ENCODE data around the gene PRELID2. TPM values are rescaled to one million over a fixed set of nuclear protein-coding genes. Genes with fewer than 3 reads are reported as not detected.
"Not testable (repeated sequence)": the region's sequence is repeated elsewhere in the genome, so short reads cannot be mapped to it uniquely, and the experiment has no call there.

Gene PRELID2
- total RNA-seq, 2 donors from 2014 or later = 21.1 to 23.1 TPM

DNA sequence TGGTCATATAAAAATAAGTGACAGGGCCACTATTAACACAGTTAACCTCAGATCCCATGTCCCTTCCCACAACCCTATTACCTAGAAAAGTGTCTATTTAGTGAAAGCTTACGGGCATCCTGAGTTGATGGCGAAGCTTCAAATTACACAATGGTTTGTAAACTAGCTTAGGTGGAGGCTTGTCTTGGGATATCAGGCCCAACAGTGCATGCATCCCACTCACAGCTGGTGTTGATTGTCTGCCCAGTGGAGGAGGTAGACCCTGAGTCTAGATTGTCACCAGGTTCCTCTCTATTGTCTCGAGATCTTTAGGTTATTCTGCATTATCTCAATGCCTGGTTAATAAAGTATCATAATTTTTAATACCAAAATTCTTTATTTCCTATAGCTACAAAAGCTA lies 30.4 kb downstream of the PRELID2 start:
- intact Hi-C loops (cut with DNase I) = loop anchor here in 1 of 2 donors (10.0 kb wide), 1 partner anchor 100 kb away; no protein-coding TSS in a partner anchor
- ATAC-seq (no peak), DNase-seq (no peak)

DNA sequence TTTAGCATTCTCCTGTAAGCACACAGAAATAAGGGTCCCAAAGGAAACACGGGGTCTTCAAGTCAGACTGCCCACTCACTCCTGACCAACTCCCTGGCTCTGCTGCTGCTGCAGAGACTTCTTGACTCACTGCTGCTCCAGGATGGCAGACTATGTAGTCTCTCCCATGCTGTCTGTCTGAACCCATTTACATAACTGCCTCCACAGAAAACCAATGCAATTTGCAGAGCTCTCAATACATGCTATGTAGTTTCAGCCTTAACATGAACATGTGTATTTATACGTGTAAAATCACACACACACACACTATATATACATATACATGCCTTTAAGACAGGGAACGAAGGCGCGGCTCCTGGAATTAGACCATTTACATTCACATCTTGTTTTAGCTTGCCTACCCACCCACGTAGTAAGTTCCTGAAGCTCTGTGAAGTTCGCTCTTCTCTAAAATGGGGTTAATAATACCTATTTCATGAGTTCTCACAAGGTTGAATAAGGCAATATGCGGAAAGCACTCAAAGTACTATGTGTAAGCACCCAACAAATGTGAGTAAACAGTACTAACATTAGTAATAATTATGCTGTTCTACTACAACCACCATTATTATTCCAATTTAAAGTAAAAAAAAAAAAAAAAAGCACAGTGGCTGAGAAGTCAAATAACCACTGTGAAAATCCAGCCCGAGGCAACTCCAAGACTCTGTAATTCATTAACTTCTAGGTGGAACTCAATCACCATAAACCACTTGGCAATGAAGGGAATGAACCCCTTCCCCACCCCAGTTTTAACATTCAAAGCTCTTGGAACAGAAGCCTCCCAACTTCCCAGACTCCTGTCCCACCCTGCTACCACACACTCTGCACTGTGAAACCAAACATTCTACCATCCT lies 31.8 kb downstream of the PRELID2 start:
- ATAC-seq (no peak), DNase-seq (no peak)
- intact Hi-C loops (cut with DNase I) = loop anchor here in 1 of 2 donors (10.0 kb wide), 1 partner anchor 99 kb away; no protein-coding TSS in a partner anchor

- intact Hi-C loops (cut with DNase I) = loop anchor here in 1 of 2 donors (10.0 kb wide), 1 partner anchor 96 kb away; no protein-coding TSS in a partner anchor
- DNase-seq (no peak), ATAC-seq (no peak)
These were observed 33.9 kb downstream of the PRELID2 start for GRCh38 chr5:145801195-145801594.

- intact Hi-C loops (cut with DNase I) = loop anchor here in 1 of 2 donors (10.0 kb wide), 1 partner anchor 95 kb away; no protein-coding TSS in a partner anchor
- DNase-seq (no peak), ATAC-seq (peak in 1 of 2 donors; percentile 27)
These were observed 35.0 kb downstream of the PRELID2 start for GRCh38 chr5:145800181-145800580.

DNA sequence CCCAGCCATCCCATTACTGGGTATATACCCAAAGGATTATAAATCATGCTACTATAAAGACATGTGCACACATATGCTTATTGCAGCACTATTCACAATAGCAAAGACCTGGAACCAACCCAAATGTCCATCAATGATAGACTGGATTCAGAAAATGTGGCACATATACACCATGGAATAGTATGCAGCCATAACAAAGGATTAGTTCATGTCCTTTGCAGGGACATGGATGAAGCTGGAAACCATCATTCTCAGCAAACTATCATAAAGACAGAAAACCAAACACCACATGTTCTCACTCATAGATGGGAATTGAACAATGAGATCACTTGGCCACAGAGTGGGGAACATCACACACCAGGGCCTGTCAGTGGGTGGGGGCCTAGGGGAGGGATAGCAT lies 36.6 kb downstream of the PRELID2 start:
- ATAC-seq; DNase-seq; intact Hi-C loops (cut with DNase I): not testable (repeated sequence)

- intact Hi-C loops (cut with DNase I) = no loop called here
- ATAC-seq (no peak), DNase-seq (no peak)
These were observed 37.8 kb downstream of the PRELID2 start for GRCh38 chr5:145797336-145797735.

GRCh38 chr5:145796318-145796717 lies 38.8 kb downstream of the PRELID2 start:
- ATAC-seq (no peak), DNase-seq (no peak)
- intact Hi-C loops (cut with DNase I) = no loop called here

- intact Hi-C loops (cut with DNase I) = no loop called here
- no peak for ATAC-seq
These were observed 41.6 kb downstream of the PRELID2 start for GRCh38 chr5:145793574-145793973.

GRCh38 chr5:145792840-145793239 lies 42.3 kb downstream of the PRELID2 start:
- DNase-seq (no peak), ATAC-seq (peak in 1 of 2 donors; percentile 30)
- intact Hi-C loops (cut with DNase I) = no loop called here

More at GRCh38 chr5:145793574-145793973, 41.6 kb downstream of the PRELID2 start:
- no peak for DNase-seq

GRCh38 chr5:145791866-145792265 lies 43.3 kb downstream of the PRELID2 start:
- ATAC-seq (no peak), DNase-seq (no peak)
- intact Hi-C loops (cut with DNase I) = no loop called here

- ATAC-seq (no peak), DNase-seq (no peak)
- intact Hi-C loops (cut with DNase I) = no loop called here
These were observed 47.1 kb downstream of the PRELID2 start for GRCh38 chr5:145787996-145788395.

DNA sequence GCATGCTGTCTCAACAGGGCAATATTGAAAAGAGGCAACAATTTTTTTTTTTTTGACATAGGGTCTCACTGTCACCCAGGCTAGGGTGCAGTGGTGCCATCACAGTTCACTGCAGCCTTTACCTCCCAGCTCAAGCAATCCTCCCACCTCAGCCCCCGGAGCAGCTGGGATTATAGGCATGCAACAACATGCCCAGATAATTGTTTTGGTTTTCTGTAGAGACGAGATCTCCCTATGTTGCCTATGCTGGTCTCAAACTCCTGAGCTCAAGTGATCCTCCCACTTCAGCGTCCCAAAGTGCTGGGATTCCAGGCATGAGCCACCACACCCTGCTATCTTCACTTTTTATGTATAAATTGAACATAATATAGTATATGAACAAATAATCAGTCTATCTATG lies 47.6 kb downstream of the PRELID2 start:
- intact Hi-C loops (cut with DNase I) = no loop called here
- DNase-seq (no peak), ATAC-seq (peak in 1 of 2 donors; percentile 34)

DNA sequence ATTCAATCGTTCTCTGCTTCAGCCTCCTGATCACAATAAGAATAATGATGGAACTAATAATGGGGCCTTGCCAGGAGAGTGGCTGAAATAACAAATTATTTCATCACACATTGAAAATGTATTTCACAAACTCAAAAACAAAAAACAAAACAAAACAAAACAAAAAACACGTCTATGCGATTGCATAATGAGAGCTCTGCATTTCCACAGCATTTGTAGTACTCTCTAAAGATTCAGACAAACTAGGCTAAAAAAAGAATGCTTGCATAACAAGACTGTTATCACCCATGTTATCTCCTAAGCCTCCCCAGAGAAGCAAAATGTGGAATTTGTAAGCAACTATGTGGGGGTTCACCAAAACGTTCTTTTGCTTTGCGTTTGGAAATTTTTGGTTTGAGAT lies 48.1 kb downstream of the PRELID2 start:
- DNase-seq = no peak
- intact Hi-C loops (cut with DNase I) = no loop called here
- ATAC-seq = peak; percentile 68 to 71

DNA sequence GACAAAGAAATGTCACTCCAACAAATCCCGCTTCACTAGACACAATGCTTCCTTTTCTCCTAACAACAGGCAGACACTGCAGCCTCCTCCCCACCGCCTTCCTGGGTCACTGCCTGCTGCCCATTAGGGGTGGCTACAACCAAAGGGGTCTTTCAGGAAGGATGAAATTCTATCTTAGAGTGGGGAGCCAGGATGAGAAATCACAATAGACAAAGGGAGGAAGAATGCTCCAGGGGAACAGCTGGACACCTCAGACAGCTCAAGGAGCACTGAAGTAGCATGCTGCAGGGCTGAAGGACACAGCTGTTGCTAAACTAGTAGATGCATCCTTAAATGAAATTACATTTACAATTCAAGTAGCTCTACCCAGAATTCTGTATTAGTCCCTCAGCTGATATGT lies 54.2 kb downstream of the PRELID2 start:
- ATAC-seq = no peak
- intact Hi-C loops (cut with DNase I) = no loop called here

GRCh38 chr5:145778144-145778900 lies 56.8 kb downstream of the PRELID2 start:
- DNase-seq = peak; percentile 43
- intact Hi-C loops (cut with DNase I) = no loop called here
- peak; percentile 14 to 49 for ATAC-seq

More for the DNA sequence above, 54.2 kb downstream of the PRELID2 start:
- no peak for DNase-seq

DNA sequence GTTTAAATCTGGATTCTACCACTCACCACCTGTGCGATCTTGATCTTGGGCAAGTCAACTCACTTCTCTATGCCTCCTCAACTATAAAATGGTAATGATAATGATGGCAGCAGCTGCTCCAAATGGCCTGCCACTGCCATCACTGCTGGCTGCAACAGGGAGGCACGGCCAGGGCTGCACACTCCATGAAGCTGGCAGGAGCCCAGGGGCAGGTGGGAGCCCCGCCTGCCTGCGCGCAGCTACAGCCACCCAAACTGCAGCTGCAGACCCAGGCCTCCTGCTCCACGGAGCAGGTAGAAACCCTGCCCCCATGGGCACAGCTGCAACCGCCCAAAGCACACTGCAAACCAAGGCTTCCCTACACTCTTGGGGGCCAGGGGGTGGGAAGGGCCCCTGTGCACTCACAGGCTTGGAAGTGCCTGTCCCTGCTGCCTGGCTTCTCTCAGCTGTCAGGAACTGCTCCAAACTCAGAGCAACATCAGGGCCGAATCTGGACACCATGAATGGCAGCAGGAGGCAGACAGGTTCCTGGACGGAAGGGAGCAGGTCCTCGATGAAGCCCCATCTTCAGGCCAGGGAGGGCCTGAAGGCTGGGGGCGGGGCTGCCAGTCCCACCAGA lies 57.6 kb downstream of the PRELID2 start:
- DNase-seq (no peak), ATAC-seq (no peak)
- intact Hi-C loops (cut with DNase I) = no loop called here

DNA sequence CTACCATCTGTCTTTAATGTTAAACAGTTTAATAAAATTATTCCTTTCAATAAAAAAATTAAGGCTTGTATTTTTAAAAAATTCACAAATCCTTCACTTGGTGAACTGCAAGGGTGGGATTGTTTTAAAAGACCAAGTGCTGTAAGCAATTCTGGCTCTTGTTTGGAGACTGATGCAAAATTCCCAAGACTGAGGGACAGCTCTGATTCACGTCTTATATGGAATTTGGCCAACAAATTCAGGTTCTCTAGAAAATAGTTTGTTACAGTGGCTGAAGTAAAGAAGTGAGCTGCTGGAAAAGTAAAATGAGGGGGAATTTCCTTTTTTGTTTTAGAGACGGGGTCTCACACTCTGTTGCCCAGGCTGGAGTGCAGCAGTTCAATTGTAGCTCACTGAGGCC lies 58.3 kb downstream of the PRELID2 start:
- DNase-seq = no peak
- intact Hi-C loops (cut with DNase I) = no loop called here
- ATAC-seq = peak in 1 of 2 donors; percentile 35

DNA sequence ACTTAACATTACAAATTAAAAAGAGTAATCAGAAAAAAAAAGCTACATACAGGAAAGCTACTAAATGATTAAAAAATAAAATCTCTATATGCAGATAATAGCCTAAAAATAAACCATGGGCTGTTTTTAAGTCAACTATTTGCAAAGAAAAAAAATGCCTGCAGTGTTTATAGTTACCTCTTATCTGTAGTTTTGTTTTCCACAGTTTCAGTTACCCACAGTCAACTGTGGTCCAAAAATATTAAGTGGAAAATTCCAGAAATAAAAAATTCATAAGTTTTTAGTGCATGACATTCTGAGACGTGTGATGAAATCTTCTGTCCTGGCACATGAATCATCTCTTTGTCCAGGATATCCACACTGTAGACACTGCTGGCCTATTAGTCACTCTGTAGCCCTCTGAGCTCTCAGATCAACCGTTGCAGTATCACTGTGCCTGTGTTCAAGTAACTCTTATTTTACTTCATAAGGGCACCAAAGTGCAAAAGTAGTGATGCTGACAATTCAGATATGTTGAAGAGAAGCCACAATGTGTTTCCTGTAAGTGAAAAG lies 59.2 kb downstream of the PRELID2 start:
- peak; percentile 93 to 98 for ATAC-seq
- intact Hi-C loops (cut with DNase I) = no loop called here
- DNase-seq = no peak

- ATAC-seq = peak in 1 of 2 donors; percentile 7
- intact Hi-C loops (cut with DNase I) = no loop called here
- DNase-seq = no peak
These were observed 59.7 kb downstream of the PRELID2 start for GRCh38 chr5:145775411-145775810.
